Endothelial cell of umbilical vein (primary cell): ENCODE measurements around the gene LFNG.

ENCODE experiments used
- CTCF ChIP-seq, 2 donors: IDR thresholded peaks; 1 replicate in 1 of 2; 2 replicates in 1 of 2; pipeline ENCODE4 v1.5.1; 2011; ENCODE audit warnings: low read length in 2 of 2, mild to moderate bottlenecking in 2 of 2, moderate library complexity in 2 of 2, control low read depth in 1 of 2, inconsistent platforms in 1 of 2, low read depth in 1 of 2; ENCODE audit not compliant: insufficient read depth in 1 of 2; ENCODE audit errors: extremely low read depth in 1 of 2
- GATA2 ChIP-seq: IDR thresholded peaks from 2 replicates; pipeline ENCODE4 v1.7.0; 2011; ENCODE audit warnings: low read depth, mild to moderate bottlenecking, moderate library complexity, mixed read lengths, low read length; ENCODE audit not compliant: insufficient read length, insufficient read depth
- POLR2A ChIP-seq: IDR thresholded peaks from 2 replicates; pipeline ENCODE4 v1.6.1; 2012; ENCODE audit warnings: low read depth, mild to moderate bottlenecking, control low read depth, low read length
- POLR2AphosphoS5 ChIP-seq: IDR thresholded peaks from 2 replicates; pipeline ENCODE4 v1.6.1; 2012; ENCODE audit warnings: low read depth, mild to moderate bottlenecking, control low read depth, low read length, moderate library complexity; ENCODE audit not compliant: insufficient read depth

- TF ChIP-seq CTCF (IDR thresholded peaks at IDR 0.05; ENCODE audit: extremely low read depth in 1 of 2, insufficient read depth in 1 of 2, low read depth in 1 of 2, low read length in 2 of 2) (no peak), POLR2AphosphoS5 (no peak), POLR2A (no peak), GATA2 (no peak)
Measured at GRCh38 chr7:2474224-2474623, 45.4 kb upstream of the LFNG start.
